GM08714 (cell line): Measurements from ENCODE around the gene CLTCL1.
"Not testable (repeated sequence)": the region's sequence is repeated elsewhere in the genome, so short reads cannot be mapped to it uniquely, and the experiment has no call there.

Experiments
- H3K4me3 ChIP-seq: fragments of 200-500 bp; sonication (Bioruptor generic); 2 replicates; pipeline ENCODE4 v1.5.1; 2014; ENCODE audit warnings: mild to moderate bottlenecking, low read length, inconsistent platforms
- ZNF274 ChIP-seq: IDR thresholded peaks from 2 replicates; pipeline ENCODE4 v1.6.1; 2012; ENCODE audit warnings: mild to moderate bottlenecking, low read depth, low read length

Gene CLTCL1

GRCh38 chr22:19208287-19208847, 83.2 kb downstream of the CLTCL1 start:
- TF ChIP-seq ZNF274 = no peak
- H3K4me3 ChIP-seq = no peak overlapping the region

GRCh38 chr22:19207884-19208283, 83.6 kb downstream of the CLTCL1 start:
- TF ChIP-seq ZNF274 = no peak
- H3K4me3 ChIP-seq = no peak overlapping the region

GRCh38 chr22:19207401-19207808, 84.1 kb downstream of the CLTCL1 start:
- no peak overlapping the region for H3K4me3 ChIP-seq
- no peak for TF ChIP-seq ZNF274

GRCh38 chr22:19206287-19206686, 85.2 kb downstream of the CLTCL1 start:
- TF ChIP-seq ZNF274 = no peak
- H3K4me3 ChIP-seq = no peak overlapping the region

- H3K4me3 ChIP-seq = no peak overlapping the region
- TF ChIP-seq ZNF274 = no peak
Observed at GRCh38 chr22:19204640-19205039, 86.9 kb downstream of the CLTCL1 start.

GRCh38 chr22:19203834-19204233, 87.7 kb downstream of the CLTCL1 start:
- TF ChIP-seq ZNF274 = no peak
- no peak overlapping the region for H3K4me3 ChIP-seq

- not testable (repeated sequence) for H3K4me3 ChIP-seq
Observed at GRCh38 chr22:19202799-19203186, 88.7 kb downstream of the CLTCL1 start.

GRCh38 chr22:19201869-19202798, 89.4 kb downstream of the CLTCL1 start:
- no peak overlapping the region for H3K4me3 ChIP-seq
- TF ChIP-seq ZNF274 = no peak

GRCh38 chr22:19201130-19201868, 90.2 kb downstream of the CLTCL1 start:
- no peak overlapping the region for H3K4me3 ChIP-seq
- TF ChIP-seq ZNF274 = no peak

GRCh38 chr22:19199479-19199878, 92.0 kb downstream of the CLTCL1 start:
- H3K4me3 ChIP-seq = no peak overlapping the region
- TF ChIP-seq ZNF274 = no peak

GRCh38 chr22:19197997-19198865, 93.3 kb downstream of the CLTCL1 start:
- no peak overlapping the region for H3K4me3 ChIP-seq
- TF ChIP-seq ZNF274 = no peak

- no peak for TF ChIP-seq ZNF274
- no peak overlapping the region for H3K4me3 ChIP-seq
Observed at GRCh38 chr22:19196841-19197612, 94.5 kb downstream of the CLTCL1 start.
